RWPE2 (cell line): Measurements from ENCODE around the gene YARS1.

ENCODE experiments used
- ATAC-seq: fragments of 200-7000 bp; cut with Tn5 transposase; 3 replicates; pipeline ENCODE4 v1.9.1; 2021; ENCODE audit warnings: low read depth
- DNase-seq: peaks from one replicate; pipeline ENCODE4 v3.0.0-alpha.2; 2020; ENCODE audit warnings: low spot score
- H3K27ac ChIP-seq: fragments of 450-650 bp; 2 replicates; pipeline ENCODE4 v1.5.1; 2017; ENCODE audit warnings: mild to moderate bottlenecking; ENCODE audit not compliant: poor library complexity, severe bottlenecking
- H3K27me3 ChIP-seq: fragments of 250-450 bp; sonication (Bioruptor Pico); 2 replicates; pipeline ENCODE4 v1.5.1; 2021; ENCODE audit warnings: mild to moderate bottlenecking, moderate library complexity; ENCODE audit not compliant: insufficient read depth, poor library complexity, severe bottlenecking
- H3K36me3 ChIP-seq: fragments of 250-450 bp; sonication (Bioruptor Pico); 2 replicates; pipeline ENCODE4 v1.5.1; 2020; ENCODE audit warnings: low read depth, mild to moderate bottlenecking, moderate library complexity
- H3K4me1 ChIP-seq: fragments of 250-450 bp; sonication (Bioruptor Pico); 2 replicates; pipeline ENCODE4 v1.5.1; 2021; ENCODE audit warnings: mild to moderate bottlenecking, moderate library complexity; ENCODE audit not compliant: insufficient read depth, poor library complexity, severe bottlenecking
- H3K4me3 ChIP-seq: fragments of 250-450 bp; sonication (Bioruptor Pico); 2 replicates; pipeline ENCODE4 v1.5.1; 2021; ENCODE audit warnings: mild to moderate bottlenecking, moderate library complexity; ENCODE audit not compliant: severe bottlenecking
- H3K9me3 ChIP-seq: fragments of 250-450 bp; sonication (Bioruptor Pico); 2 replicates; pipeline ENCODE4 v1.5.1; 2021; ENCODE audit warnings: mild to moderate bottlenecking, moderate library complexity; ENCODE audit not compliant: severe bottlenecking
- CTCF ChIP-seq: fragments of 450-650 bp; IDR thresholded peaks from one replicate; pipeline ENCODE4 v1.5.1; 2017; ENCODE audit warnings: mild to moderate bottlenecking, moderate library complexity; ENCODE audit not compliant: poor library complexity, severe bottlenecking

The YARS1 gene

GRCh38 chr1:32761936-32762335 lies 55.2 kb downstream of the YARS1 start:
- no peak overlapping the region for H3K4me3 ChIP-seq
- H3K27me3 ChIP-seq: no peaks in the 10 kb centered on the region
- no peak for TF ChIP-seq CTCF
- H3K4me1 ChIP-seq: peaks cover 62% of the 10 kb centered on the region
- DNase-seq: no peak
- peak overlapping the region; percentile 100 for H3K27ac ChIP-seq
- ATAC-seq: no peak
- H3K36me3 ChIP-seq: peaks cover 24% of the 10 kb centered on the region
- no peaks in the 10 kb centered on the region for H3K9me3 ChIP-seq

- Histone ChIP-seq H3K4me1 (peaks cover 56% of the 10 kb centered on the region), H3K36me3 (peaks cover 22% of the 10 kb centered on the region), H3K4me3 (no peak overlapping the region), H3K9me3 (no peaks in the 10 kb centered on the region), H3K27ac (peak overlapping the region; percentile 100), H3K27me3 (no peaks in the 10 kb centered on the region)
- ATAC-seq (peak; percentile 61), DNase-seq (peak; percentile 87)
- TF ChIP-seq CTCF: no peak
These were observed 55.8 kb downstream of the YARS1 start for GRCh38 chr1:32761253-32761877.

- Histone ChIP-seq H3K4me3 (no peak overlapping the region), H3K27ac (peak overlapping the region; percentile 100), H3K9me3 (no peaks in the 10 kb centered on the region), H3K27me3 (no peaks in the 10 kb centered on the region), H3K4me1 (peaks cover 65% of the 10 kb centered on the region), H3K36me3 (peaks cover 27% of the 10 kb centered on the region)
- no peak for TF ChIP-seq CTCF
- DNase-seq (peak; percentile 99), ATAC-seq (peak; percentile 78)
These were observed 57.0 kb downstream of the YARS1 start for GRCh38 chr1:32759997-32760623.

- H3K27me3 ChIP-seq: no peaks in the 10 kb centered on the region
- H3K9me3 ChIP-seq: no peaks in the 10 kb centered on the region
- H3K36me3 ChIP-seq: peaks cover 22% of the 10 kb centered on the region
- peak; percentile 37 for ATAC-seq
- TF ChIP-seq CTCF: no peak
- H3K4me3 ChIP-seq: no peak overlapping the region
- DNase-seq: peak; percentile 85
- H3K27ac ChIP-seq: peak overlapping the region; percentile 100
- peaks cover 65% of the 10 kb centered on the region for H3K4me1 ChIP-seq
These were observed 57.6 kb downstream of the YARS1 start for GRCh38 chr1:32759521-32759981.
